Ishikawa (cell line): Measurements from ENCODE around the gene METTL8.
A peak's percentile ranks its signal among the peaks of the same experiment; 100 is the strongest.

Source experiments
- CEBPB ChIP-seq: IDR thresholded peaks from 2 replicates; pipeline ENCODE4 v1.6.1; 2012
- CREB1 ChIP-seq: IDR thresholded peaks from 2 replicates; pipeline ENCODE4 v1.6.1; 2012; ENCODE audit warnings: low read depth
- EGR1 ChIP-seq: IDR thresholded peaks from 2 replicates; pipeline ENCODE4 v1.6.1; 2012
- EP300 ChIP-seq: IDR thresholded peaks from 2 replicates; pipeline ENCODE4 v1.6.1; 2012; ENCODE audit warnings: borderline replicate concordance
- FOXM1 ChIP-seq: IDR thresholded peaks from 2 replicates; pipeline ENCODE4 v1.6.1; 2012; ENCODE audit warnings: low read depth, borderline replicate concordance
- MAX ChIP-seq: IDR thresholded peaks from 2 replicates; pipeline ENCODE4 v1.6.1; 2012
- NFIC ChIP-seq: IDR thresholded peaks from 2 replicates; pipeline ENCODE4 v1.6.1; 2012
- RAD21 ChIP-seq: IDR thresholded peaks from 2 replicates; pipeline ENCODE4 v1.6.1; 2012; ENCODE audit warnings: low read depth
- REST ChIP-seq: IDR thresholded peaks from 2 replicates; pipeline ENCODE4 v1.6.1; 2012; ENCODE audit warnings: low read depth, mild to moderate bottlenecking
- TAF1 ChIP-seq: IDR thresholded peaks from 2 replicates; pipeline ENCODE4 v1.6.1; 2012; ENCODE audit warnings: low read depth, mild to moderate bottlenecking
- TCF12 ChIP-seq: IDR thresholded peaks from 2 replicates; pipeline ENCODE4 v1.6.1; 2012; ENCODE audit warnings: low read depth
- TEAD4 ChIP-seq: IDR thresholded peaks from 2 replicates; pipeline ENCODE4 v1.6.1; 2012
- USF1 ChIP-seq: IDR thresholded peaks from 2 replicates; pipeline ENCODE4 v1.6.1; 2012
- YY1 ChIP-seq: IDR thresholded peaks from 2 replicates; pipeline ENCODE4 v1.6.1; 2012; ENCODE audit warnings: low read depth
- ZBTB7A ChIP-seq: IDR thresholded peaks from 2 replicates; pipeline ENCODE4 v1.6.1; 2012; ENCODE audit warnings: low read depth

Gene METTL8

GRCh38 chr2:171281110-171281509 lies 152.7 kb downstream of the METTL8 start:
- TF ChIP-seq TCF12 (no peak), EGR1 (no peak), EP300 (no peak), ZBTB7A (no peak), USF1 (no peak), REST (no peak), MAX (no peak), CEBPB (no peak)

GRCh38 chr2:171279983-171280790 lies 153.6 kb downstream of the METTL8 start:
- TF ChIP-seq TAF1 (no peak), NFIC (no peak), ZBTB7A (no peak), CEBPB (no peak), EGR1 (no peak), EP300 (no peak), REST (no peak), CREB1 (no peak), MAX (no peak), RAD21 (no peak), FOXM1 (no peak), TEAD4 (no peak), TCF12 (no peak), YY1 (no peak), USF1 (no peak)

GRCh38 chr2:171274757-171275156 lies 159.0 kb downstream of the METTL8 start:
- TF ChIP-seq YY1 (no peak), NFIC (no peak), USF1 (no peak), TEAD4 (no peak), RAD21 (no peak)

DNA sequence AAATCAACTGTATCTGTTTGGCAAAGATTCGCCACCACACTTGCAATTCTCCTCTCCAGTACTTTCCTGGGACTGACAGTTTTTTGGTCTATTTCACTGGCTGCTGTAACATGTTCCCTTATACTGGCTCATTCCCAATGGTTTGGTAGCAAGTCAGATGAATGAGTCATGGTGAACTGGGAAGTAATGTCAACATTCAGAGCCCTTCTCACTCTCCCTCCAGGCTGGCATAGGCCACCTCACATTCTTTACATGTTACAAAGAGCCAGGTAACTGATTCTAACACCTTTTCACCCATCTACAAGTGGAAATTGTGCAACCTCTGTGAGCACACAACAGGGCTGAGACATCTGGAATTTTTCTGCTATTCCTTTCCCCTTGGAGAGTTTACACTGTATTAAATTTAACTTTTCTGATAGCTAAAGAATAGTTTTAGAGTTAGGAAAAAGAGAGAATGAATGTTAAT lies 161.8 kb downstream of the METTL8 start:
- TF ChIP-seq RAD21 (no peak), REST (no peak), ZBTB7A (no peak), EGR1 (no peak), USF1 (no peak), YY1 (no peak), TCF12 (0 out of 2 replicates have a peak, but pooled peaks have one; percentile 27), EP300 (peak; percentile 23; the same call in 1 of the 2 replicates), TAF1 (no peak), NFIC (peak; percentile 15; the same call in 1 of the 2 replicates), CREB1 (no peak), TEAD4 (peak; percentile 67), FOXM1 (no peak), CEBPB (peak; percentile 95), MAX (no peak)
